Dedifferentiated amniotic fluid mesenchymal stem cell (primary cell): ENCODE data around the gene CHMP4B.

Source experiments
- DNase-seq: peaks from one replicate; pipeline ENCODE4 v3.0.0-alpha.2; 2016; ENCODE audit errors: extremely low spot score

The CHMP4B gene

GRCh38 chr20:33840160-33840559 is 29.0 kb downstream of the CHMP4B start:
- no peak for DNase-seq

GRCh38 chr20:33840759-33841435 is 29.7 kb downstream of the CHMP4B start:
- no peak for DNase-seq

GRCh38 chr20:33841436-33841799 is 30.3 kb downstream of the CHMP4B start:
- DNase-seq = no peak

- no peak for DNase-seq
Measured at GRCh38 chr20:33842346-33842745, 31.2 kb downstream of the CHMP4B start.

GRCh38 chr20:33843050-33843449 is 31.9 kb downstream of the CHMP4B start:
- no peak for DNase-seq

- no peak for DNase-seq
Measured at GRCh38 chr20:33843854-33844253, 32.7 kb downstream of the CHMP4B start.

GRCh38 chr20:33846291-33846935 is 35.3 kb downstream of the CHMP4B start:
- no peak for DNase-seq

GRCh38 chr20:33847006-33847405 is 35.9 kb downstream of the CHMP4B start:
- no peak for DNase-seq

- no peak for DNase-seq
Measured at GRCh38 chr20:33848391-33848790, 37.2 kb downstream of the CHMP4B start.

- no peak for DNase-seq
Measured at GRCh38 chr20:33850159-33850558, 39.0 kb downstream of the CHMP4B start.

- DNase-seq = no peak
Measured at GRCh38 chr20:33851842-33852466, 40.8 kb downstream of the CHMP4B start.

GRCh38 chr20:33852626-33853506 is 41.7 kb downstream of the CHMP4B start:
- DNase-seq = no peak

- DNase-seq = no peak
Measured at GRCh38 chr20:33853507-33853813, 42.3 kb downstream of the CHMP4B start.

GRCh38 chr20:33857722-33858563 is 46.8 kb downstream of the CHMP4B start:
- no peak for DNase-seq

GRCh38 chr20:33858666-33859065 is 47.5 kb downstream of the CHMP4B start:
- DNase-seq = no peak

- no peak for DNase-seq
Measured at GRCh38 chr20:33859157-33859695, 48.1 kb downstream of the CHMP4B start.

GRCh38 chr20:33859751-33860150 is 48.6 kb downstream of the CHMP4B start:
- DNase-seq = no peak

GRCh38 chr20:33861458-33861857 is 50.3 kb downstream of the CHMP4B start:
- no peak for DNase-seq

GRCh38 chr20:33862709-33863403 is 51.7 kb downstream of the CHMP4B start:
- peak; percentile 53 for DNase-seq

- no peak for DNase-seq
Measured at GRCh38 chr20:33863440-33864323, 52.5 kb downstream of the CHMP4B start.
